DMS153 (cell line): Measurements from ENCODE around the gene EEFSEC.

ENCODE experiments used
- DNase-seq: peaks from one replicate; lab custom pipeline; 2025; lab: John Stamatoyannopoulos, UW

The EEFSEC gene

DNA sequence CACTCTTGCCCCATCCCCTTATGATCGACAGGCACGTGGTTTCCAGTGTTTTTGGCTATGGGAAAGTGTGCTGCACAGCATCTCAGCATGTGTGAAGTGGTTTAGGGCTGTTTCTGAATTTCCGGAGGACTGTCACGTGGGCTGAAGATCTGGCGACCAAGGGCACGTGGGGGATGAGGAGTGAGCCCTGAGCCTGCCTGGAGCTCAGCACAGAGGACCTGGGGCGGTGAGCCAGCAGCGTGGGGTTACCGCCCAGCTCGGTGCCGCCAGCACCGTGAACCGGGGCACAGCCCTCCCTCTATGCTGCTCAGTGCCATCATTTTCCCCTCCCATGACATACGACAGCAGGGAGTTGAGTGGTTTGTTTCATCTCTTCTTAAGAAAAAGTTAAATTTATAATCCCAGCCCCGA, 163.2 kb downstream of the EEFSEC start:
- DNase-seq: no peak

GRCh38 chr3:128317101-128317697, 163.9 kb downstream of the EEFSEC start:
- DNase-seq: no peak

- no peak for DNase-seq
Observed at GRCh38 chr3:128317698-128318231, 164.5 kb downstream of the EEFSEC start.

DNA sequence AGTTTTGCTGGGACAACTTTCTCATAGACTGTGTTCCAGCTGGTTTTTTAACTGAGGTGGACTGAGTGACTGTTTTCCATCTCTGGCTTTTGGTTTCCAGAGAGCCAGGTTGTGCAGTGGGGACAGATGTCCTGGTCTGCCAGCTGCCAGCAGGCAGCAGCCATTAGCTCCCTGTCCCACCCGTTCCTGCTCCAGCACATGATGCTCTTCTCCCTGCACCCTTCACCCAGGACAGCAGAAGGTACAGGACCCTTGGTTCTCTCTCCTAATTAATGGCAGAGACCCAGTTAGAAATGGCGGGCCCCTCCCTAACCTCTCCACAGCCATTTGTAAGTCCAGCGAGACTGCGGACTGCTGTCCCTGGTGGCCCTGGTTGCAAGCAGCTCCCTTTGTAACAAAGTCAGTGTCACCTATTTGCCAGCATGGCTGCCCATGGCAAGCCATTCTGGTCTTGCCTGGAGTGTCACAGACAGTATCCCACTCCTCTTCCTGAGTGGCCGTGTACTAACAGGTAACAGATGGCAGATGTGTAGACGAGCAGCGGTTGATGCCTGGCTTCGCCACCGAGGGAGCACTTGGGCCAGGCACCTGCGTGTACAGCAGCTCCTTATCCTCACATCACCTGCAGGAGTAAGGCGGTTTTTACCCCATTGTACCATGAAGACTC, 165.1 kb downstream of the EEFSEC start:
- no peak for DNase-seq

DNA sequence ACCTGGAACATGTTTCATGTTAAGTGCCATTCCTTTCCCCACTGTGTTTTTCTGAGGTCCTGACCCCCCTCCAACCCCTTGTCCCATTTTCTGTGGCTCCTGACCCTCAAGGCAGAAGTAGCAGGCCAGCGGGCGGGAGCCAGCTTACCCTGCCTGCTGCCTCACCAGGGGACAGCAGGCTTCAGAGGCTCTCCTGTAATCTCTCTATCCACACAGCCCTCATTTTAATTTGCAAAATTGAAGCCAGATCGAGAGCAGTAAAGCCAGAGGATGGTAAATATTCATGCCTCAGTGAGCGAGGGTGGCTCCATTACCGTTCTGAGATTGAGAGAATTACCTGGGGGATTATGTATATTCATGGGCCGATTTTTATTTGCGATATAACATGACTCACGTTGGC, 165.8 kb downstream of the EEFSEC start:
- no peak for DNase-seq

- peak; percentile 31 for DNase-seq
Observed at GRCh38 chr3:128319741-128320141, 166.5 kb downstream of the EEFSEC start.

- no peak for DNase-seq
Observed at GRCh38 chr3:128320551-128321340, 167.5 kb downstream of the EEFSEC start.

DNA sequence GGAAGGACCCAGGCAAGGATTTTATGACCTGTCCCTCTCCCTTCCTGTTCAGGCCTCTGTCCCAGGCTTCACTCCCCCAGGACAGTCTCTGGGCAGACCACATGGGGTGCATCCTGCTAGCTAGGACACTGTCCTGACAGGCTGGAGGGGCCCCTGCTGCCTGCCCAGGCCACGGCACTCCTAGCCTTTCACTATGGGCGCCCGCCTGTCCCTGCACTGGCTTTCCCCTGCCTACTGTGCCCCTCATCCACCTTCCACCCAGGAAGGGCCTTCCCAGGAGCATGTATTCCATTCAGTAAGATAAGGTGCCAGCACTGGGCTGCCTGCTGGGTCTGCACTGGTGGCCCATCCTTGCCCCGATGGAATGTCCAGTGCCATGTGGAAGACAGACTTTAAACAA, 168.1 kb downstream of the EEFSEC start:
- no peak for DNase-seq

DNA sequence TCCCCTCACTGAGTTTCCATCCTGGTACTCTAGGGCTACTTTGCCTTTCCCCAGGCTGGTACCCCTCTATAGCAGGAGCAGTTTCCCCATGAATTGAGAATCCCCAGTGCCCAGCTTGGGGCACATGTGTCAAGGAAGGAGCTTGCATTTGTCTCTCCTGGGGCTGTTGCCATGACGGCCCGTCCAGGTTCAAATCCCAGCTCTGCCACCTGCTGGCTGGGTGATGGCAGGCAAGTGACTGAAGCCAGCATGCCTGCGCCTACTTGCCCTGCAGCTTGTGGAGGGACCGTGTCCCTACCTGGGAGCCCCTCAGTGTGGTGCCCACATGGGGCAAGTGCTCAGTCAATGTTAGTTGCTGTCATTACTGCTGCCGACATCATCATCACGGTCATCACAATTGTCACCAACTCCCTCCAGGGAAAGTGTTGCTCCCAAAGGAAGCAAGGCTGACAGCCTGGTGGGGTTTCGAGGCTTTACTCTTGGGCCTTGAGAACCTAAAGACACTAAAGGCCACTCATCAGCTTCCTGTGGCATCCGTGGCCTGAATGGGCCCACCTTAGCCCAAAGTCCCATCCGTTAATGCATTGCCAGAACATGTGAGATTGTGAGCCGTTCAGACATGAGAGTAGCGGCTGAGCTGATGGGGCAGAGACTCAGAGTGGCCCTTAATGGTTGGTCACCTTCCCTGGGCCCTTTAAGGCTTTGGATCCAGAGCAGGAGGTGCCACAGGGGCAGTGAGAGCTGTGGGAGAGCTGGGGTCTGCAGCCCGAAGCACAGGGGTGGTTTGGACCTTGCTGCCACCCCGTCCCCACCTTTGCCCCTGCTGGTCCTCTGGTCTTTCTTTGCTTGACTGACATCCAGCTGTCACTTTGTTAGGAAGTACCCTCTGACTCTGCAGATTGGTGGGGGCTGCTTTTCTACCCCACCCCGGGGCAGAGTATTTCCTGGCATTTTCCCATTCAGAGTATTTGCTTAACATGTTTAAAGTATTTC, 169.0 kb downstream of the EEFSEC start:
- no peak for DNase-seq

- no peak for DNase-seq
Observed at GRCh38 chr3:128323206-128324081, 170.2 kb downstream of the EEFSEC start.

- DNase-seq: no peak
Observed at GRCh38 chr3:128324911-128325592, 171.8 kb downstream of the EEFSEC start.

GRCh38 chr3:128326051-128326823, 173.0 kb downstream of the EEFSEC start:
- no peak for DNase-seq

- no peak for DNase-seq
Observed at GRCh38 chr3:128327606-128328031, 174.3 kb downstream of the EEFSEC start.

DNA sequence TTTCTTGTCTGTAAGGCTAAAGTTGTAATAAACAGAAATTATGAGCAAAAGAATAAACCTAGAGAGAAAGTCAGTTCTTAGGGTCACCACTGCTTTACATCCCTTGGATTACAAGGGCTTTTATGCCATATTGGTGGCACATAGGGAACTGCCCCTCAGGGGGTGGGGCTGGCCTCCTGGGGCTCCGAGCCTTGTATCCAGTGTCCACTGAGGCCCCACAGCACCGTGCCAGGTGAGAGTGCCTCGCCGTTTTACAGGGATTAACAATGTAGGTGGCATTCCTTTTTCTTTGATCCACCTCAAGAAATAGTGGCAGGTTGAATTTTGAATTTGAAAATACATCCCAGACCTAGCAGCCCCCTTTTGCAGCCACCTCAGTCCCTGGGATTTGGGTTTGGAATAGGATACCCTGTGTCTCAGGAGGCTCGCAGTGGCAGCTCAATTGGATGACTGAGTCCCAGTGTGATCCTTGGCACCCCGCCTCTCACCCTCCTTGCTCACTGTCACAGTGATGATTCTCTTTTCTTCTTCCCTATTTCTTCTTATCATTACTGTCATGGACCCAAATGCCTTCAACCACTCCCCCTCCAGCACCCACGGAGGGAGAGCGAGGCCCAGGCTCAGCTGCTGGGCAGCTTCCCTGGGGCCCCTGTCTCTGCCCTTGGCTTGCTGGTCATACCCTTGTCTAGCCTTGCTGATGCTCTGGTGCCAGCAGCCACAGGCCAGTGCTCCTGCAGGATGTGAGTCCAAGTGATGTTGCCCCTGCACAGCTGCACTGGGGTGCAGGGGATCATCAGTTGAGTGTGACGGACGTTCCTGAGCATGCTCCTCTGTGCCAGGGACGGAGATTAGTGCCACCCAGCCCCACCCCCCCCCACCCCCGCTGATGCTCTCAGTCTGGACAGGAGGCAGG, 175.5 kb downstream of the EEFSEC start:
- DNase-seq: no peak

DNA sequence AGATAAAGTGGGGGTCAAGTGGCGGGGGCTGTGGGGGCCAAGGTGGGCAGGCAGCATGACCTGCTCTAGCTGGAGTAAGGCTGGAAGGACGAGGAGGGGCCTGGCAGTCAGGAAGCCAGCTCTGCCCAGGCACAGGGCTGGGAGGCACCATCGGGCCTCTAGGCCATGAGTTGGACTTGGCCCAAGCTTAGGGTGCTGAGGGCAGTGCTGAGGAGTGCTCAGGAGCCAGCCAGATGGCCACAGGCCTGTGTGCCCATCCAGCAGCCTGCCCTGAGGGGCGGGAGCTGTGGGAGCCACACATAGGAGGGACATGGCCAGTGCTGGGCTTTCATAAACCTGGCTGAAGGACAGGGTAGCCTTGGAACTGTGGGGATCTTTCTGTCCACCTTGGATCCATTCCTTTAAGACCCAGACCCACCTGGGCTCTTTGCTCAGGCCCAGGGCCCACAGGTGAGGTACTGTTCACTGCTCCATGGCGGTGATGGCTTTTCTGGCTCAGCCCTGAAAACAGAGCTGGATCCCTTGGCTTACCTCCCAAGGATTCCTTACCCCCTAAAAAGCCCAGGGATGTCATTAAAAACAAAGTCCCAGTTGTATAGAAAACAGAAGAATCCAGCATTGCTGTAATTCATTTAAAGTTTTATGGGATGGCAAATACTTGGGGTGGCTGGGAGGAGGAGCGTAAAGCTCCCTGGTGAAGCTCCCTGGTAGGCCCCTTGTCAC, 176.4 kb downstream of the EEFSEC start:
- DNase-seq: no peak

GRCh38 chr3:128330214-128330842, 177.0 kb downstream of the EEFSEC start:
- no peak for DNase-seq

- DNase-seq: no peak
Observed at GRCh38 chr3:128334086-128334645, 180.9 kb downstream of the EEFSEC start.
